IgD-negative memory B cell (primary cell): ENCODE results near the gene GPATCH8. TPM values are rescaled to one million over a fixed set of nuclear protein-coding genes. Genes with fewer than 3 reads are reported as not detected.

Source experiments
- polyA plus RNA-seq: library from polyadenylated mRNA; unstranded; fragments of 300-500 nt; fragmentation: Illumina TruSeq; gene quantifications from one replicate; pipeline ENCODE4 v1.2.3, GENCODE V29; 2021

Gene GPATCH8
- polyA plus RNA-seq, 1 donor from 2014 or later: 66.3 TPM

Other genes with a start within 250 kb of the GPATCH8 start
- not detected for gene SLC4A1, start 235.3 kb downstream of the GPATCH8 start, polyA plus RNA-seq
- gene RUNDC3A, start 194.8 kb downstream of the GPATCH8 start, polyA plus RNA-seq: not detected
- 135 TPM for gene SLC25A39, start 178.6 kb downstream of the GPATCH8 start, polyA plus RNA-seq
- gene GRN, start 158.1 kb downstream of the GPATCH8 start, polyA plus RNA-seq: 219 TPM
- gene FAM171A2, start 139.6 kb downstream of the GPATCH8 start, polyA plus RNA-seq: 0.06 TPM
- gene ITGA2B, start 113.8 kb downstream of the GPATCH8 start, polyA plus RNA-seq: 3.0 TPM
- gene FZD2, start 54.1 kb upstream of the GPATCH8 start, polyA plus RNA-seq: not detected
- gene MEIOC, start 153.1 kb upstream of the GPATCH8 start, polyA plus RNA-seq: 0.18 TPM
- gene CCDC43, start 186.4 kb upstream of the GPATCH8 start, polyA plus RNA-seq: 9.7 TPM
- 1.1 TPM for gene DBF4B, start 205.3 kb upstream of the GPATCH8 start, polyA plus RNA-seq